GM12874 (cell line): ENCODE measurements around the gene FYB1.

Experiments
- CTCF ChIP-seq: IDR thresholded peaks from 2 replicates; pipeline ENCODE4 v1.5.1; 2011; ENCODE audit warnings: low read depth, mild to moderate bottlenecking, control low read depth, low read length, moderate library complexity; ENCODE audit not compliant: insufficient read depth

FYB1 gene

GRCh38 chr5:39187831-39188731, 31.3 kb downstream of the FYB1 start:
- TF ChIP-seq CTCF = no peak

- TF ChIP-seq CTCF = no peak
Observed at GRCh38 chr5:39186722-39187539, 32.4 kb downstream of the FYB1 start.

GRCh38 chr5:39186289-39186688, 33.1 kb downstream of the FYB1 start:
- no peak for TF ChIP-seq CTCF

GRCh38 chr5:39185761-39186160, 33.6 kb downstream of the FYB1 start:
- TF ChIP-seq CTCF = no peak

GRCh38 chr5:39178861-39179260, 40.5 kb downstream of the FYB1 start:
- TF ChIP-seq CTCF = no peak

GRCh38 chr5:39178171-39178570, 41.2 kb downstream of the FYB1 start:
- no peak for TF ChIP-seq CTCF

- TF ChIP-seq CTCF = no peak
Observed at GRCh38 chr5:39177631-39177964, 41.8 kb downstream of the FYB1 start.
